ENCODE measurements around the gene IGF2BP2. TPM values are rescaled to one million over a fixed set of nuclear protein-coding genes. Genes with fewer than 3 reads are reported as not detected.

Gene IGF2BP2
- polyA plus RNA-seq, 3 donors: 94.1 to 123 (median 122) TPM

Other genes starting within 250 kb of the IGF2BP2 start
- gene SENP2, start 238.7 kb downstream of the IGF2BP2 start, polyA plus RNA-seq (ENCODE audit: insufficient read length in 3 of 3): 10 to 100 TPM; 43.0 to 51.8 (median 47.7) TPM
- 100 to 1,000 TPM; 269 to 281 (median 278) TPM for gene TRA2B, start 113.0 kb upstream of the IGF2BP2 start, polyA plus RNA-seq (ENCODE audit: insufficient read length in 3 of 3)